Measurements from ENCODE around the gene SMYD1.

SMYD1 gene

DNA sequence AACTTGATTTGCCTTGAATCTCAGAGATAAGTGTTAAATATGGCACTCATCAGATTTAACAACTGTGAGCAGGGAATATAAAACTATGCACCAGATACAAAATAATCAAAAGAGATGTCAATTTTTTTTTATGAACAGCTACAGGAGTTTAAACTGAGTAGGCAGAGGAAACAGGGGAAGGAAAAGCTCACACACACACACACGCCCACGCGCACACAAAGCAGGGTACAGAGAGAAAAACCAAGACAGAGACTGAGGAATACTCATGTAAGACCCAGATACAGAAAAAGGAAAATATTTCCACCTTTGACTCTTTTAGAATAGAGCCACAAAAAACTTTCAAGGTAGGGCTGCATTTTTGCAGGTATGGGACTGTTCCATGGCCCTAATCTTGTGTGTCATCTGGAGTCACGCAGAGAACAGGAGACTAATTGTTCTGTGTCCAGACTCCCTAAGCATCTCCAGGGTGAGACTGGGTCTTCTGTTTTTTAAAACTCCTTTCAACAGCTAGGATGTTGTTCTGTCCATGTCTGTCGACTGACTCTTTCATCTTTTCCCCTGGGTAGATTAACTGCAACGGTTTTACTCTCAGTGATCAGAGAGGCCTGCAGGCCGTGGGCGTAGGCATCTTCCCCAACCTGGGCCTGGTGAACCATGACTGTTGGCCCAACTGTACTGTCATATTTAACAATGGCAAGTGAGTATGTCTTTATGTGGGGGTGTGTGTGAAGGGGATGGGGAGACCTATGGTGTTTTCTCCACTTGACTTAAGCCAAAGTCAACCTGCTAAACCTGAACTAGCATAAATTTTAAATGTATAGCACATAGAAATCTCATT, 23.0 kb downstream of the SMYD1 start:
- DNase-seq = no peak

DNA sequence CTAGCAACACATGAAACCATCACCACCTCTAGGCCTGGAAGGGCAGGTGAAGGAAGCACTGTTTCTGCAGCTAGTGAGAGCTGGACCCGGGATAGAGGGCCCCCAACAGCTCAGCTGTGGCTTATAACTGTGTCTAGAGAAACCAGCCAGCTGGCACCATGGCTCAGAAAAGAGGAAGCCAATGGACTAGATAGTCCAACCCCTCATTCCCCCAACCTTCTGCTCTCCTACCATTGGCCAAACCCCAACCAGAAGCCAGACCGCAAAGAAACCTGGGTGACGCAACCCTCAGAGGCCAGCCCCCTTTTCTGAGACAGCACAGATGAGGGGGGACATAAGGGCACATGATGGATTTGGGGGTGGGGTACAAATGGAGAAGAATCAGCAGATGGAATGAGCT, 24.3 kb downstream of the SMYD1 start:
- DNase-seq = no peak

- DNase-seq = no peak
Observed at GRCh38 chr2:88092773-88093172, 25.1 kb downstream of the SMYD1 start.

DNA sequence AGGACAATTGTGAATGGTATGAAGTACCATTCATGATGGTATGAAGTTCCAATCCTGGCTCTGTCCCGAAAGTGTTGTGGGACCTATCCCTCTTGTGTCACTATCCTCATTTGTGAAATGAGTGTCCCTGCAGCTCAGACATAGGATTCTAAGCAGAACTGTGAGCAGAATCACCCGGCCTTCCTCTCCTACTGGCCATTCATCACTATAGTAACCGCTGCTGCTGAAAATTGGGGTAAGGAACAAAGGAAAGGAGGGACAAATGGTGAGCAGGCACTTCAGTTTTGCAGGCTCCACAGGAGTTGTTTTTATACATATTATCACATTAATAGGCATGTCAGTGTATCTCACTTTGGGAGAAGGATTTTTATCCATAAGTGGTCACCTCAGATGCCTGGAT, 27.4 kb downstream of the SMYD1 start:
- peak; percentile 5 for DNase-seq

GRCh38 chr2:88096708-88097107, 29.1 kb downstream of the SMYD1 start:
- no peak for DNase-seq

DNA sequence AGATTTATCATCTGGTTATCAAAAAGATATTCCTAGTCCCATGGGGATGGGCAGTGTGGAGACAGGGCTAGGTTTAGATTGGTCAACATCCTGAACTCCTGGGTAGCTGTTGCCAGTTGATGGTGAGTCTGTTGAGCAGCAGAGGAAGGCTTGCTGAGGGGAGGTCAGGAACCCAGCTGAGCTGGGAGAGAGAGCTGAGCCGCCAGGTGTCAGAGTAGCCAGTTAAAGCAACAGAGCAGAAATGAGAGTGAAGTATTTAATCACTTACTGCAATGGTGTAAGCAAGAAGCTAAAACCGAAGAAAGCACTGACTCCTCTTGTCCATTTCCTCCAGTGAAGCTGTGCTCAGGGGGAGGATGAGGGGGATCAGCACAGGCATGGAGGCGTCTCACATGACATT, 29.6 kb downstream of the SMYD1 start:
- no peak for DNase-seq

GRCh38 chr2:88097891-88098557, 30.4 kb downstream of the SMYD1 start:
- DNase-seq = no peak

DNA sequence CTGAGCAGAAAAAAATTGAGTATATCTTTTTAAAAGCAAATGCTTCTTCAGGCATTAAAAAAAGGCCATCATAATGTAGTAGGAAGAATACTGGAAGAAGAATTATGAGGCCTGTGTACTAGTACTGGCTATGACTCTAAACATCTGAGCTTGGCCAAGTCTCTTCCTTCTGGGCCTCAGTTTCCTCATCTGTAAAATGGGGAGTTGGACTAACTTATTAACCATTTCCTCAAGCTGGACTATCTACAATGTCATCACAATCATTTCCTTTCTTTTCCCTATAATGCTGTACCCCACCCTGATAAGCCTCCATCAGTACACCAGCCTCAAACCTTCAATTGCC, 30.9 kb downstream of the SMYD1 start:
- DNase-seq = no peak

- DNase-seq = no peak
Observed at GRCh38 chr2:88099798-88100488, 32.3 kb downstream of the SMYD1 start.

GRCh38 chr2:88100489-88100858, 32.8 kb downstream of the SMYD1 start:
- no peak for DNase-seq

- DNase-seq = no peak
Observed at GRCh38 chr2:88108796-88109195, 41.2 kb downstream of the SMYD1 start.

DNA sequence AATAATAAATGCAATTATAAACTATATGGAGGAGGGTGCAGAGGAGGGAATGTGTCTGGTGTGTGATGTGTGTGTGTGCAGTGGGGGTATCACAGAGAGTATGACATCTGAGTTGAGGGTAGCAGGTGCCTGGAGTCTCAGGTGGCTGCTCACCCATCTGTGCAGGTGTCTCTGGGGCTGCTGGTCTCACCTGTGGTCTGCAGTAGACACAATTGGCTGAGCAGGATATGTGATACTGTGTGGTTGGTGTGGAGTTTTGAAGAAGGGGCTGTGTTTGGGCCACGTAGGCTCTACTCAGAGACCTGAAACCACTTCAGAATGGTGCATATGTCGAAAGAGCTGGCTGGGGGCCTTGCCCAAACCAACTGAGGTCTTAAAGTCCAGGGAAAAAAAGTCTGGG, 43.2 kb downstream of the SMYD1 start:
- no peak for DNase-seq

GRCh38 chr2:88113069-88113468, 45.4 kb downstream of the SMYD1 start:
- no peak for DNase-seq

GRCh38 chr2:88114889-88115288, 47.3 kb downstream of the SMYD1 start:
- DNase-seq = no peak

DNA sequence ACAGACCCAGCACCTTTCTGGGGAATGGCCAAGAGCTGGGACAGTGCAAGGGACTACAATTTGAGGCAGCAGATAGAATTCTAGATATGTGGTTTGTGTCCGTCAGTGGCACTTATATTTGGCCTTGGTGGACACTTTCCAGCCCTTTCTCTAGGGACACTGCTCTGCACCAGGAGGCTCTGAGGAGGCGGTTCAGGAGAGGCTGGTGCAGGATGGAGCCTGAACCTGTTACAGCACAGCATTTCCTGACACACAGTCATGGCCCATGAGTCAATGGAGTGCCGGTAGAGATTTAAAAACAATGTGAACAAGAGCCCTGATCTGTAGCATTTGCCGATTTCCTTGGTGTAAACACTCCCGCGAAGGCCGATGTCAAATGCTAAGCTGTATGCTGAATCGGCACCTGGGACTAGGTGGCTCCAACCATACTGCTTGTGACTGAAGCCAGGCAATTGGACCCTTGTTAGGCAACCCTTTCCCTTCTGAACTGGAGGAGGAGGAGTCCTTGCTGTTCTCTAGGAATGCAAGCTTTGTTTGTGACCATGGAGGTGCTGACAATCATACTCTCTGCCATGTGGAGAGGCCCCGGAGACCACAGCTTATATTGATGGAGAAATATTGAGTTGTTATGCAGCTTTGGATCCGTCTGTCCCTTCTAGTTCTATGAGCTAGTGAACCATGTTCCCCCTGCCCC, 48.3 kb downstream of the SMYD1 start:
- DNase-seq = no peak

DNA sequence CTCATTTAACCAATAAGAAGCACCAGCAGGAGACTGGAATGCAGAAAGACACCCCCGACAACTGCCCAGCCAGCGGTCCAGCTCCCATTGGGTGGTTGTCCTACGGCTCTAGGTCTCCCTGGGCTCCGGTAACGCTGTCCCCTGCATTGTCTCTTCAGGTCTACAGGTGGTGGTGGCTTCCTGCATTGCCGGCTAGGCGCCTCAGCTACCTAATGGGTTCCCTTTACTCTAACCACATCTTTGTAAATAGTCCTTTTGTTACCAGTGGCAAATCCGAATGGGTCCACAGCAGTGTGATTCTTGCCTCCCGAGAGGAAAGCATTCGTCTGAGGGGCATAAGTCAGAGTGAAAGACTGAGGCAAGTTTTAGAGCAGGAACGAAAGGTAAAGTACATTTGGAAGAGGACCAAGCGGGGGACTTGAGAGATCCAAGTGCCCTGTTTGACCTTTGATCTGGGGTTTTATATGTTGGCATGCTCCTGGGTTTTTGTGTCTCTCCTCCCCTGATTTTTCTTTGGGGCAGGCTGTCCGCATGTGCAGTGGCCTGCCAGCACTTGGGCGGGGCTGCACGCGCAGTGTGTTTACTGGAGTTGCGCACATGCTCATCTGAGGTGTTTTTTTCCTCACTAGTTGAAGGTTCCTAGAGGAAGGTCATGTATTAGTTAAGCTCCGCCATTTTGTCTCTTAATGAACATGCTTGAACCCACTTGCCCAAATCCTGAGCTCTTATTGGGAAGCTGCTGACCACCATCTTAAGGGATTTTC, 49.2 kb downstream of the SMYD1 start:
- DNase-seq = no peak

DNA sequence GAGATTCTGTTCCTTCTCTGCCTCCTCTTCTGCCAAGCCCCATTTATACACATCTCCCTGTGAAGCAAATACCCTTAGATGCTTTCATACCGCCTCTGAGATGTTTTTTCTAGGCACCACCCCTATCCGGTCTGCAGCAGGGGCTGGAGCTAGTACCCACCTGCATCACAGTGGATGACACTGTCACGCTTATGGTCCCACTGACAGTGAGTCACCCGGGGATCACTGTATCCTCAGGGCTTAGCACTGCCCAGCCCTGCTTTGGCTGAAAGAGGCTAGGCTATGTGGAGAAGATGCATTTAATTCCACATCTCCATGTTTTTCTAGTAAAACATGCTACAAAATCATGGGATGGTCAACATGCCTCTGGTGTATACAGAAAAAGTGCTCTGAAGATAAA, 50.3 kb downstream of the SMYD1 start:
- DNase-seq = no peak

- DNase-seq = no peak
Observed at GRCh38 chr2:88121678-88122077, 54.1 kb downstream of the SMYD1 start.

DNA sequence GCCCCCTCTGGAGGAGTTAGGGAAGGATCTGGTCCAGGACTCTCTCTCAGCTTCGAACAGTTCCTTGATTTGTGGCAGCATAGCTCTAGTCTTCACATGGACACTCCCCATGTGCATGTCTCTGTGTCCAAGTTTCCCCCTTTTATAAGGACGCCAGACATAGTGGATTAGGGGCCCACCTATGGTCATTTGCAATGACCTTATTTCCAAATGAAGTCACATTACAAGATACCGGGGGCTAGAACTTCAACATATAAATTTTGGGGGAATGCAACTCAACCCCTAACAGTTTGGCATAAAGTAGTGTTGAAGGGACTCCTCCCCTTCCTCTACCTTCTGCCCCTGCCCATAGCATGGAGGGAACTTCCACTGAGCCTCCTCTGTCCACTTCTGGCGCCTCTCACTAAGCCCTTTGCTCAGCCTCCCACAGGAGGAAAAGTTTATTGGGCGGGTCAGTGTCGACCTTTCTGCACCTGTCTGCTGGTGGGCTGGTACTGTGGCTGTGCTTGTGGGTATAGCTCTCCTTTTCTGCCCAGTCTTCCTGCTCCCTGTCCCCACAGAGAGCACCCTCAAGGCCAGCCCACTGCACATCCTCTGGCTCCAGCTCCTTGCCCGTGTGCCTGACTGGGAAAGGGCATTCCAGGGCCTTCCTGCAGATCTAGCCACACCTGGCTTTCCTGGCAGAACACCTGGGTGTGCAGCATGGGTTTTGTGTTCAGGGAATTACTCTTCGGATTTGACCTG, 54.7 kb downstream of the SMYD1 start:
- no peak for DNase-seq

DNA sequence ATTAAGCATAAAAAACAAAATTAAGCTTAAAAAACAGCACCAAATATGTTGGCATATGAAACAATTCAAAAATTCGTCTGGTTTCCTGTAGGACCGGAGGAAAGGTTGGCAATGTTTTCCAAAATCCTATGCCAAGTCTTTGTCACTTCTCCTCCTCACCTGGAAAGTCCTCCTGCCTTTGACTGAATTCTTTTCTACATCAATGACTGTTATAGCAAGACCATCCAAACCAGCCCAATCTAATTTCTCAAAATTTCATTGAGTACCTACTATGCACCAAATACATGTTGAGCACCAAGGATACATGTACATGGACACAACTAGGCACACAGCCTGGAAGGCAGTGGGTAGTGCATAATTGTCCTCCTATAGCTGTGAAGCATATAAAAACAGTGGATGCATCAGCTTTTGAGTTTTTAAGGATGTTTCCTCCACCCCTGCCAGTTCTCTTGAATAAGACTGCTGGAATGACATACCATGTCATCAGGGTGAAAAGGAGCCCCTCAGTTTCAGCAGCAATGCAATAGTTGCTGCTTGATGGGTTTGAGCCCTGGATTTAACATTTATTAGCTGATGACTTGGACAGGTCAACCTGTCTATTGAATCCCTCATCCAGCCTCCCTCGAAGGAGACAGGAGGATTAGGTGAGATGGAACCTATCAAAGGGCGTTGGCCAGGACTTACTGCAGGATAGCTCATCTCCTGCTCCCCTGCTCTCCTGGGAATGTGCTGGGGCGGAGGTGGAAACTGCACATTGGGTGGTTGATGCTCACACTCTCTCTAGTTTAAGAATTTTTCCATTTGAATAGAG, 55.7 kb downstream of the SMYD1 start:
- DNase-seq = no peak

Data from NCI-H774 (cell line).